H1 (cell line): ENCODE measurements around the gene CASQ1. TPM values are rescaled to one million over a fixed set of nuclear protein-coding genes. Genes with fewer than 3 reads are reported as not detected.

Experiments used
- CHD2 ChIP-seq: IDR thresholded peaks from 2 replicates; pipeline ENCODE4 v1.6.1; 2012; ENCODE audit warnings: low read length, improper control_type of control experiment
- HDAC2 ChIP-seq, 2 experiments: fragments of 300-600 bp in 1 of 2; sonication (generic) in 1 of 2; IDR thresholded peaks; 2 replicates each; pipeline ENCODE4 v1.6.1; 2011 to 2012; ENCODE audit warnings: low read depth in 2 of 2, low read length in 2 of 2, mild to moderate bottlenecking in 2 of 2, moderate library complexity in 2 of 2, borderline replicate concordance in 1 of 2, inconsistent platforms in 1 of 2
- KDM1A ChIP-seq: fragments of 200-600, 300-600 bp; sonication (generic); IDR thresholded peaks from 2 replicates; pipeline ENCODE4 v1.7.1; 2016; ENCODE audit warnings: mild to moderate bottlenecking, low read length, borderline replicate concordance
- PHF8 ChIP-seq: fragments of 200-600 bp; sonication (generic); conservative IDR thresholded peaks from 2 replicates; pipeline ENCODE4 v1.7.1; 2012; ENCODE audit warnings: low read depth, mild to moderate bottlenecking, inconsistent platforms, low read length, moderate library complexity
- RAD21 ChIP-seq, 2 experiments: IDR thresholded peaks in 1 of 2; conservative IDR thresholded peaks in 1 of 2; 2 replicates each; pipeline ENCODE4 v1.6.1; 2011; ENCODE audit warnings: low read depth in 2 of 2, low read length in 2 of 2, improper control_type of control experiment in 1 of 2, inconsistent platforms in 1 of 2, mild to moderate bottlenecking in 1 of 2, moderate library complexity in 1 of 2
- ZNF274 ChIP-seq: IDR thresholded peaks from 2 replicates; pipeline ENCODE4 v1.7.0; 2012; ENCODE audit warnings: low read length, borderline replicate concordance; ENCODE audit errors: extremely low read depth
- polyA plus RNA-seq, 7 experiments: library from polyadenylated mRNA; depleted of rRNA in 3 of 7; stranded (reverse) in 5 of 7; unstranded in 2 of 7; fragments of >200 nt in 5 of 7; fragments of 200-250 nt in 2 of 7; gene quantifications; 1 replicate in 5 of 7; 2 replicates in 1 of 7; 4 replicates in 1 of 7; pipeline versions ENCODE4 v1.2.1 to v1.2.3, GENCODE V29; 2011 to 2013; ENCODE audit warnings: missing spikeins in 2 of 7, mixed read lengths in 2 of 7
- total RNA-seq: library from RNA; stranded (reverse); fragmentation: NEBNext Ultra II Directional; extraction: Animal tissue kit (Norgen Biotek cat#: 25700); gene quantifications from 2 replicates; pipeline ENCODE4 v1.2.1, GENCODE V29; 2021
- TF ChIP-seq, protein P1 (sequence below): IDR thresholded peaks from 2 replicates; pipeline ENCODE4 v1.6.1; 2011; ENCODE audit warnings: low read depth, mild to moderate bottlenecking, low read length; ENCODE audit not compliant: insufficient read depth

CASQ1 gene
- total and polyA plus RNA-seq, 2 of the 8 experiments (the other 6 are each of a cell fraction or from before 2014, with no cell fraction given) = 0.80 to 1.3 TPM

DNA sequence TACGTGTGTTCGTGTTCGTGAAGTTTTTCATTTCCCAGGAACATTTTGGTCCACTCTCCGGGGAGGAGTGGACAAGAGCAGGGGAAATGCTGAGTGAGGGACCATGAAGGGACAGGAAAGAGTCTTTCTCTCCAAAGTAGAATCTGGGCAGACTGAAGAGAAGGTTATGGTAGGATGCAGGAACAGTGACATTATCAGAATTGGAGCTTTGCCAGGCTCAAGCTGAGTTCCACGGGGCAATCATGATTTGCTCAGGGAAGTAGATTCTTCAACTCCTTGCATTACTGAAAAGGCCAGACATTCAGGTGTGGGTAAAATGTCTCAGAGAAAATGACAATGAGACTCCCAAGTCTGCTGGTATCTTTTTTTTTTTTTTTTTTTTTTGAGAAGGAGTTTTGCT is 22.4 kb upstream of the CASQ1 start (continued):
- no peak for TF ChIP-seq RAD21 (IDR thresholded peaks at IDR 0.05 in 1 of 2, conservative IDR thresholded peaks at IDR 0.05 in 1 of 2; ENCODE audit: low read depth in 2 of 2, low read length in 2 of 2)
- no peak for TF ChIP-seq PHF8
- TF ChIP-seq HDAC2 (IDR thresholded peaks at IDR 0.05; ENCODE audit: borderline replicate concordance in 1 of 2, low read depth in 2 of 2, low read length in 2 of 2) = no peak
- TF ChIP-seq, protein P1, sequence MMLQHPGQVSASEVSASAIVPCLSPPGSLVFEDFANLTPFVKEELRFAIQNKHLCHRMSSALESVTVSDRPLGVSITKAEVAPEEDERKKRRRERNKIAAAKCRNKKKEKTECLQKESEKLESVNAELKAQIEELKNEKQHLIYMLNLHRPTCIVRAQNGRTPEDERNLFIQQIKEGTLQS = no peak
- TF ChIP-seq CHD2 = no peak
- no peak for TF ChIP-seq ZNF274
- TF ChIP-seq KDM1A = no peak
